ENCODE results near the gene CERS6.

DNA sequence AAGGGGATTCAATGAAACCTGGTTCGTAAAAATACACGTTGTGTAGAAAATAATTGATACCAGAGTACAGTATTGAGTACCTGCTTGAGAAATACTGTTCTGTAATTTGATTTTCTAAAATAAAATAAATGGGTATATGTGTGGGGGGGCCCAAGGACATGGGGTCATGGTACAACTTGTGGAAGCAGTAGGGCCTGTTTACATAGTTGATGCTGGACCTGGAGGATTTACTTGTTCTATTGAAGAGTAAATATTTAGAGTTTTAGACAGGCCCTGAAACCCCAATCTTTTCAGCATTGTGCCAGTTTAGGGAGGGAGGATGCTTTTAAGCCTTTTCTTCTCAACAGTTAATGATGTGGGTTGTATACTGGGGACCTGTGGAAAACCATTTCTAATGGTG lies 11.7 kb downstream of the CERS6 start:
- TF ChIP-seq, protein P1, sequence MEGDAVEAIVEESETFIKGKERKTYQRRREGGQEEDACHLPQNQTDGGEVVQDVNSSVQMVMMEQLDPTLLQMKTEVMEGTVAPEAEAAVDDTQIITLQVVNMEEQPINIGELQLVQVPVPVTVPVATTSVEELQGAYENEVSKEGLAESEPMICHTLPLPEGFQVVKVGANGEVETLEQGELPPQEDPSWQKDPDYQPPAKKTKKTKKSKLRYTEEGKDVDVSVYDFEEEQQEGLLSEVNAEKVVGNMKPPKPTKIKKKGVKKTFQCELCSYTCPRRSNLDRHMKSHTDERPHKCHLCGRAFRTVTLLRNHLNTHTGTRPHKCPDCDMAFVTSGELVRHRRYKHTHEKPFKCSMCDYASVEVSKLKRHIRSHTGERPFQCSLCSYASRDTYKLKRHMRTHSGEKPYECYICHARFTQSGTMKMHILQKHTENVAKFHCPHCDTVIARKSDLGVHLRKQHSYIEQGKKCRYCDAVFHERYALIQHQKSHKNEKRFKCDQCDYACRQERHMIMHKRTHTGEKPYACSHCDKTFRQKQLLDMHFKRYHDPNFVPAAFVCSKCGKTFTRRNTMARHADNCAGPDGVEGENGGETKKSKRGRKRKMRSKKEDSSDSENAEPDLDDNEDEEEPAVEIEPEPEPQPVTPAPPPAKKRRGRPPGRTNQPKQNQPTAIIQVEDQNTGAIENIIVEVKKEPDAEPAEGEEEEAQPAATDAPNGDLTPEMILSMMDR (conservative IDR thresholded peaks at IDR 0.05): no peak
- no peak for TF ChIP-seq ZFX (IDR thresholded peaks at IDR 0.05)
